ENCODE data around the gene CELF2.

The CELF2 gene

GRCh38 chr10:11157292-11158076, 139.8 kb downstream of the CELF2 start:
- TF ChIP-seq ZFX (IDR thresholded peaks at IDR 0.05), result no peak
- TF ChIP-seq CTCF (conservative IDR thresholded peaks at IDR 0.05), result no peak
- no peak overlapping the region for H3K27ac ChIP-seq

- TF ChIP-seq CTCF (conservative IDR thresholded peaks at IDR 0.05) (no peak), ZFX (IDR thresholded peaks at IDR 0.05) (no peak)
- no peak overlapping the region for H3K27ac ChIP-seq
Observed at GRCh38 chr10:11158080-11158479, 140.4 kb downstream of the CELF2 start.

DNA sequence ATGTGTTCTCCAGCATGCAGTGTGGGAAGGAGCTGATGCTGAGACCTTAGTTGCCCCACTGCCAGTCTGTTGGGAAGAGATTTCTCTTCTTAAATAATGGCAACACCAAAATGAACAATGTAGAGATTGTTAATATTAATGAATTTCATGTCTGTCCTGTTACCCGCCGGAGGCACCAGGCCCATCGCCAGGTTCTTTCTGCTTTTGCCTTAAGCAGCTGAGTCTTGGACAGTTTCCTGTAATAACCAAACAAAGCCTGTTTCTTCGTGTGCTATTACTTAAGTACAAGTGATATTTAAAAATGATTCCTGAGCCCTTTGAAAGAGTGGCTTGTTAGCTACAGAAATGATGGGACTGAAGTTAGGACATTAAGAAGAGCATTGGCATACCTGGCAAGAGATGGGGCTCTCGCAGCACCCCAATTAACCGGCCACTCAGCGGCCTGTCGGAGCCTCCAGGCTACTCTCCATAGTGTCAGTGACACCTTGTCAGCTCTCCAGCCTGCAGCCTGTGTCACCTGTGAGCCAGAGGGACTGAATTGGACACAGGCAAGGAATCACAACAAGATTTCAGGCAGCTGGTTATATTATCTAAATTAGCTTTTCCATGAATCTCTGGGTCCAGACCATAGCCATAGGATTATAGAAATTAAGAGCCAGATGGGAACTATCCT, 142.0 kb downstream of the CELF2 start:
- no peak overlapping the region for H3K27ac ChIP-seq
- no peak for TF ChIP-seq ZFX (IDR thresholded peaks at IDR 0.05)
- TF ChIP-seq CTCF (conservative IDR thresholded peaks at IDR 0.05), result no peak

DNA sequence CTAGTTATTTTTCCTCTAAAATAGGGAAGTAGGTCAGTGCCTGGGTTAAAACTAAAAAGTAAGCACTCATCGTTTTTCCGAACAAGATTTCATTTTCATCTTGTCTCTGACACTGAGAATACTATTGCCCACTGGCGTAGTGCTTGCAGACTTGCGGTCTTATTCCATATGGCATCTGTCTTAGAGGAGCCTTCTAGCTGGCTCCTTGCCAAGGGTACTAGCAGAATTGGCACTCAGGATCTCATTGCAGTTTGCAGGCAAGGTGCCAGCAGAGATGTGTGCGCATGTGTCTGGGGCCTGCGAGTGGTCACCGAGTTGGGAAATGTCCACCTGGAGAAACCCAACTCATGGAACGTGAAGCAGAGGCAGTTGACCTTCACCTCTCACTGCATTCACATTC, 143.4 kb downstream of the CELF2 start:
- TF ChIP-seq CTCF (conservative IDR thresholded peaks at IDR 0.05) (no peak), ZFX (IDR thresholded peaks at IDR 0.05) (no peak)
- no peak overlapping the region for H3K27ac ChIP-seq

- H3K27ac ChIP-seq, result no peak overlapping the region
- TF ChIP-seq ZFX (IDR thresholded peaks at IDR 0.05) (no peak), CTCF (conservative IDR thresholded peaks at IDR 0.05) (no peak)
Observed at GRCh38 chr10:11161910-11162309, 144.2 kb downstream of the CELF2 start.

GRCh38 chr10:11162828-11163599, 145.3 kb downstream of the CELF2 start:
- no peak overlapping the region for H3K27ac ChIP-seq
- no peak for TF ChIP-seq CTCF (conservative IDR thresholded peaks at IDR 0.05)
- TF ChIP-seq ZFX (IDR thresholded peaks at IDR 0.05), result no peak
